ENCODE measurements around the gene CYGB.
A peak's percentile ranks its signal among the peaks of the same experiment; 100 is the strongest.

Gene CYGB

GRCh38 chr17:76529224-76530094, 8.1 kb downstream of the CYGB start (continued):
- 0 out of 2 replicates have a peak, but pooled peaks have one; percentile 4 for TF ChIP-seq ZBTB7A (tag by site-specific recombination; IDR thresholded peaks at IDR 0.05; ENCODE audit: low read depth)
- no peak for TF ChIP-seq ZBTB1 (tag by site-specific recombination; IDR thresholded peaks at IDR 0.05)
- TF ChIP-seq ZNF423 (tag by site-specific recombination; IDR thresholded peaks at IDR 0.05) = 0 out of 2 replicates have a peak, but pooled peaks have one; percentile 74
- TF ChIP-seq ZNF362 (tag by site-specific recombination; IDR thresholded peaks at IDR 0.05) = no peak
- TF ChIP-seq ZNF626 (tag by site-specific recombination; IDR thresholded peaks at IDR 0.05) = no peak
- TF ChIP-seq OVOL3 (tag by site-specific recombination; IDR thresholded peaks at IDR 0.05) = no peak
- no peak for TF ChIP-seq ZNF366 (tag by site-specific recombination; conservative IDR thresholded peaks at IDR 0.05)
- TF ChIP-seq ZNF747 (tag by site-specific recombination; IDR thresholded peaks at IDR 0.05) = no peak
- no peak for TF ChIP-seq OSR2 (tag by site-specific recombination; IDR thresholded peaks at IDR 0.05)
- TF ChIP-seq ZNF529 (tag by site-specific recombination; IDR thresholded peaks at IDR 0.05; ENCODE audit: insufficient replicate concordance) = no peak
- TF ChIP-seq PRDM4 (tag by site-specific recombination; IDR thresholded peaks at IDR 0.05) = peak; percentile 67
- no peak for TF ChIP-seq ZNF174 (tag by site-specific recombination; IDR thresholded peaks at IDR 0.05)
- no peak for TF ChIP-seq ZNF596 (tag by site-specific recombination; IDR thresholded peaks at IDR 0.05)
- TF ChIP-seq ZNF133 (tag by site-specific recombination; IDR thresholded peaks at IDR 0.05) = no peak
- TF ChIP-seq PRDM1 (tag by site-specific recombination; IDR thresholded peaks at IDR 0.05) = no peak
- TF ChIP-seq ZNF184 (tag by site-specific recombination; IDR thresholded peaks at IDR 0.05) = no peak
- peak; percentile 54 for TF ChIP-seq ZNF341 (tag by site-specific recombination; IDR thresholded peaks at IDR 0.05; ENCODE audit: low read depth)
- peak; percentile 65 for TF ChIP-seq ZBTB48 (tag by site-specific recombination; IDR thresholded peaks at IDR 0.05)
- TF ChIP-seq KLF8 (tag by site-specific recombination; IDR thresholded peaks at IDR 0.05) = no peak
- no peak for TF ChIP-seq ZNF18 (tag by site-specific recombination; IDR thresholded peaks at IDR 0.05)
- TF ChIP-seq GLIS2 (tag by site-specific recombination; IDR thresholded peaks at IDR 0.05) = peak; percentile 8; the same call in 1 of the 2 replicates
- no peak for TF ChIP-seq ZNF510 (tag by site-specific recombination; IDR thresholded peaks at IDR 0.05; ENCODE audit: insufficient replicate concordance)
- no peak for TF ChIP-seq ZNF837 (tag by site-specific recombination; IDR thresholded peaks at IDR 0.05)
- no peak for TF ChIP-seq ZNF24 (tag by site-specific recombination; IDR thresholded peaks at IDR 0.05)
- no peak for TF ChIP-seq ZNF776 (tag by site-specific recombination; IDR thresholded peaks at IDR 0.05; ENCODE audit: borderline replicate concordance)
- TF ChIP-seq ZBTB6 (tag by site-specific recombination; IDR thresholded peaks at IDR 0.05) = no peak
- no peak for TF ChIP-seq KLF9 (tag by site-specific recombination; IDR thresholded peaks at IDR 0.05; ENCODE audit: low read depth)
- TF ChIP-seq HOXD13 (CRISPR knock-in tag; IDR thresholded peaks at IDR 0.05; ENCODE audit: borderline replicate concordance) = no peak
- TF ChIP-seq ZNF26 (tag by site-specific recombination; IDR thresholded peaks at IDR 0.05) = no peak
- TF ChIP-seq ZIC2 (tag by site-specific recombination; IDR thresholded peaks at IDR 0.05) = peak; percentile 72
